Measurements from ENCODE around the gene EML6. TPM values are rescaled to one million over a fixed set of nuclear protein-coding genes. Genes with fewer than 3 reads are reported as not detected.

Gene EML6
- polyA plus RNA-seq, 2 of the 4 experiments (the other 2 are of a cell fraction) = 1.4 to 1.5 TPM

GRCh38 chr2:55010915-55011314 is 287.5 kb downstream of the EML6 start:
- CTCF ChIA-PET = interaction anchor here (1.0 to 16.6 kb wide), 7 partner anchors 15 to 172 kb away, joined by 3 to 351 read pairs (median 4); no protein-coding TSS in a partner anchor
- Histone ChIP-seq H3K27ac (peak overlapping the region; percentile 18 to 62; a peak in 4 of 6 replicates), H3K4me3 (peak overlapping the region; percentile 4; the same call in 1 of the 3 replicates), H3K4me2 (peak overlapping the region; percentile 80), H3K9me3 (no peaks in the 10 kb centered on the region), H3K4me1 (peaks cover 99% of the 10 kb centered on the region)
- FAIRE-seq (no peak), DNase-seq (ENCODE audit: low read depth in 1 of 2, low spot score in 1 of 2) (peak in 1 of 2 experiments; percentile 37), ATAC-seq (peak in 1 of 2 experiments; percentile 47; a peak in 2 of 6 replicates)
- TF ChIP-seq CHD4 (IDR thresholded peaks at IDR 0.05; ENCODE audit: borderline replicate concordance) (no peak), CEBPB (IDR thresholded peaks at IDR 0.05) (peak; percentile 33 to 51; a peak in 2 of 4 replicates), USF2 (IDR thresholded peaks at IDR 0.05) (peak; percentile 37; the same call in 1 of the 2 replicates)
- 61% methylated on average over 2 of the region's 2 CpGs for WGBS (ENCODE audit: missing lambda C conversion rate)
- POLR2A ChIA-PET = interaction anchor here (1.9 kb wide), 1 partner anchor 40 kb away, joined by 4 read pairs; the partner anchor contains the start of gene RTN4

- no peaks in the 10 kb centered on the region for H3K9me3 ChIP-seq
- peak; percentile 7 for FAIRE-seq
- H3K4me1 ChIP-seq = peaks cover 92% of the 10 kb centered on the region
- no peak for DNase-seq (ENCODE audit: low read depth in 1 of 2, low spot score in 1 of 2)
- peak overlapping the region; percentile 4; the same call in 1 of the 3 replicates for H3K4me3 ChIP-seq
- H3K27ac ChIP-seq = peak overlapping the region; percentile 31 to 55
- TF ChIP-seq KDM1A (IDR thresholded peaks at IDR 0.05; ENCODE audit: low read depth) (no peak), ZFP36 (IDR thresholded peaks at IDR 0.05; ENCODE audit: borderline replicate concordance, partially characterized antibody) (no peak), FOSB (CRISPR knock-in tag; IDR thresholded peaks at IDR 0.05) (no peak), NFE2L2 (conservative IDR thresholded peaks at IDR 0.05; ENCODE audit: low read length) (no peak), MAX (IDR thresholded peaks at IDR 0.05) (no peak), ATOH8 (CRISPR knock-in tag; IDR thresholded peaks at IDR 0.05; ENCODE audit: low read depth) (no peak), CBX8 (IDR thresholded peaks at IDR 0.05) (no peak), MYC (IDR thresholded peaks at IDR 0.05; ENCODE audit: borderline replicate concordance, low read length) (no peak), ELK1 (IDR thresholded peaks at IDR 0.05; ENCODE audit: low read depth, low read length) (no peak), HDAC2 (IDR thresholded peaks at IDR 0.05) (no peak), RAD21 (conservative IDR thresholded peaks at IDR 0.05 in 1 of 2, IDR thresholded peaks at IDR 0.05 in 1 of 2) (no peak), SMC3 (IDR thresholded peaks at IDR 0.05) (no peak), BHLHE40 (IDR thresholded peaks at IDR 0.05; ENCODE audit: low read depth, low read length) (no peak), KDM5A (IDR thresholded peaks at IDR 0.05) (no peak), FOSL2 (IDR thresholded peaks at IDR 0.05) (no peak), FOSL2 (CRISPR knock-in tag; IDR thresholded peaks at IDR 0.05) (no peak), HEYL (CRISPR knock-in tag; IDR thresholded peaks at IDR 0.05) (no peak), ESRRA (IDR thresholded peaks at IDR 0.05; ENCODE audit: borderline replicate concordance, low read length) (no peak), JUN (IDR thresholded peaks at IDR 0.05) (no peak), EP300 (IDR thresholded peaks at IDR 0.05) (no peak), EHF (CRISPR knock-in tag; IDR thresholded peaks at IDR 0.05) (no peak)
- H3K4me2 ChIP-seq = peak overlapping the region; percentile 80
- 5% methylated on average over 6 of the region's 6 CpGs for WGBS (ENCODE audit: missing lambda C conversion rate)
- ATAC-seq = no peak
- CTCF ChIA-PET = interaction anchor here (0.6 to 16.6 kb wide), 11 partner anchors 18 to 905 kb away, joined by 3 to 351 read pairs (median 4); partner anchors contain the start of gene RTN4
- POLR2A ChIA-PET = no interaction called here
These were observed 288.6 kb downstream of the EML6 start for GRCh38 chr2:55011831-55012671.

Data from A549 (cell line).